NCI-H1436 treated with DMSO at 0.1 percent for 48 hours (cell line): ENCODE measurements around the gene MANF.
"Not testable (repeated sequence)": the region's sequence is repeated elsewhere in the genome, so short reads cannot be mapped to it uniquely, and the experiment has no call there.

ENCODE experiments used
- DNase-seq: peaks from one replicate; lab custom pipeline; 2025; lab: John Stamatoyannopoulos, UW

Gene MANF

GRCh38 chr3:51384726-51385473 lies at the start of gene MANF:
Gene MANF, plus strand, starts transcription at chr3:51385291. Its CDS starts 52 bp downstream, at chr3:51385343.
- DNase-seq: peak; percentile 83

GRCh38 chr3:51336261-51336660 lies 48.8 kb upstream of the MANF start:
- no peak for DNase-seq

GRCh38 chr3:51337666-51338065 lies 47.4 kb upstream of the MANF start:
- no peak for DNase-seq

- no peak for DNase-seq
Measured at GRCh38 chr3:51338632-51339031, 46.5 kb upstream of the MANF start.

- no peak for DNase-seq
Measured at GRCh38 chr3:51340013-51340829, 44.9 kb upstream of the MANF start.

- DNase-seq: no peak
Measured at GRCh38 chr3:51340989-51341636, 44.0 kb upstream of the MANF start.

GRCh38 chr3:51343918-51344687 lies 41.0 kb upstream of the MANF start:
- DNase-seq: no peak

- DNase-seq: no peak
Measured at GRCh38 chr3:51350751-51351150, 34.3 kb upstream of the MANF start.

GRCh38 chr3:51353131-51353530 lies 32.0 kb upstream of the MANF start:
- no peak for DNase-seq

GRCh38 chr3:51353691-51354090 lies 31.4 kb upstream of the MANF start:
- no peak for DNase-seq

GRCh38 chr3:51354172-51354571 lies 30.9 kb upstream of the MANF start:
- DNase-seq: no peak

- DNase-seq: no peak
Measured at GRCh38 chr3:51354731-51355615, 30.1 kb upstream of the MANF start.

- DNase-seq: no peak
Measured at GRCh38 chr3:51355891-51356578, 29.1 kb upstream of the MANF start.

GRCh38 chr3:51357856-51358255 lies 27.2 kb upstream of the MANF start:
- no peak for DNase-seq

- no peak for DNase-seq
Measured at GRCh38 chr3:51358981-51359380, 26.1 kb upstream of the MANF start.

- DNase-seq: no peak
Measured at GRCh38 chr3:51360806-51361205, 24.3 kb upstream of the MANF start.

GRCh38 chr3:51361746-51362145 lies 23.3 kb upstream of the MANF start:
- no peak for DNase-seq

GRCh38 chr3:51362476-51362875 lies 22.6 kb upstream of the MANF start:
- no peak for DNase-seq

GRCh38 chr3:51368276-51368675 lies 16.8 kb upstream of the MANF start:
- not testable (repeated sequence) for DNase-seq

- no peak for DNase-seq
Measured at GRCh38 chr3:51371943-51372557, 13.0 kb upstream of the MANF start.
